GM19035 (cell line): ENCODE data around the gene ING4.

Experiments
- ATAC-seq: cut with Tn5 transposase; IDR thresholded peaks from one replicate; pipeline ENCODE4 v1.9.1; 2021; ENCODE audit not compliant: unreplicated experiment

The ING4 gene

GRCh38 chr12:6688543-6688998, 25.7 kb upstream of the ING4 start:
- ATAC-seq = no peak

DNA sequence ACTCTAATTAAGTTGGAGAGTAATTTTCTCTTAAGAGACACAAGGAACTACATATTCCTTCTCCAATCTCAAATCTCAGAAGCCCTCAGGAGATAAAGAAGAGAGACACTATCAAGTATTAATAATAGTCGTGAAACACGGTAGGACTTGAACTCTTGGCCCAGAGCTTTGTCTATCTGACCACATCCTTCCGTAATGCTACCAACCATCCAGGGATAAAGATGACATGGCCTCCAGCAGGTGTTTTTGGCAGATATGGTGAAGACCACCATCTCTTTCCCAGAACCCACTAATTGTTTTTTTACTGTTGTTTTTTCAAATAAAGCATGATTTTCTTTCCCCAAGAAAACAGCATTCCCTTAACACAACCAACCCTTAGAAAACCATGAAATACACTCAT, 22.9 kb upstream of the ING4 start:
- ATAC-seq = no peak

DNA sequence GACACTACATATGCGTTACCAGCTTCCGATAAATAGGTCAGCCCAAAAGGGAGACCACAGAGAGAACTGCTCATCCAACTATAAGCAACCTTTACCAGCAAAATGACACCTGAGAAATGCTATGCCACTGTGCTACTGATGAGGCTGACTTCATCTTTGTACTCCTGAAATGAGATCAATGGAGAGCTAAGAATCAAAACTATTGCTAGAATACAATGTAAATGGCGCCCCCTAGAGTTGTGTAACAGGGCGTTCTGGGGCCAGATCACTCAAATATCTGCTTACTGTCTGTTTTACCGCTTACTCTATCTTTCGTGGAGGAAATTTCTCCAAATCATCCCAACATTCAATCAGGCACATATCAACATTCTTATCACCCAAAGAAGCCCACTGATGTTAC, 21.7 kb upstream of the ING4 start:
- no peak for ATAC-seq

DNA sequence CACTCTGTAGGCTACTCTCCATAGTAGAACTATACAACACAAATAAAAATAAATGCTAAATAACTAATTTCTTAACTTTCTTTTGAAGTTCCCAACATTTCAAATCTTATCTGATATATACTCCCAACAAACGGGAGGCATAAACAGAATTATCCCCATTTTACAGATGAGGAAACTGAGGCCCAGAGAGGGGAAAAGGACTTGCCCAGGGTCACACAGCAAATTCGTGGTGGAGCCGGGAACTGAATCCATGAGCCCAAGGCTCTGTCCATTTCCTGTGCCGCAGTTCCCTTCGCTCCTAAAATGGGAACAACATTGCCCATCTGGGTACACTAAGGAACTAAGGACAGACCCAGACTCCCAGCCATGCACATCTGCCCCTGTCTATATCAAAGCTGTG, 14.0 kb upstream of the ING4 start:
- no peak for ATAC-seq

- ATAC-seq = no peak
Observed at GRCh38 chr12:6672143-6672542, 9.2 kb upstream of the ING4 start.

DNA sequence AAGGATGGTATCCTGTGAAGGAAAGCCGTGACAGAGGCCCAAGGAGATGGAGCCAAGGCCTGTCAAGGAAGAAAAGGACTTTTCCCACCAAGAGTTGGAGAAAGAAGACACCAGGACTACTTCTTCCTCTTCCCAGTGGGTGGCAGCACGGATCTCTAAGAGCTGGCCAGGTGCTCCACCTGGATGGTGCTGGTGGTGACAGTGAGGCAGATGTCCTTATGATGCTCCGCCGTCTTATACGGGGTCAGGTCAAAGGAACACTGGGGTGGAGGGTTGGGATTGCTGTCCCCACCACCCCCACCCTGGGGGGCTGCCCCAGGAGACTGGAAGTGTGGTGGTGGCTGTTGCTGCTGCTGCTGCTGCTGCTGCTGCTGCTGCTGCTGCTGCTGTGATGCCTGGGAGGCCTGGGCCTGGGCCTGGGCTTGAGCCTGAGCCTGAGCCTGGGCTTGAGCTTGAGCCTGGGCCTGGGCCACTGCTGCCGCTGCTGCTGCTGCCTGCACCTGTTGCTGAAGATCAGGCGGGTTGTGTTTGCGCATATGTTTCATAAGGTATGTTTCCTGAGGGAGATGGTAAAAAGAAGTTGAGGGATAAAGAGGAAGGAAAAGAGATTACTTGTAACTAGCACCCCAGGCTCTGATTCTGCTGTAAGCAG, 4.8 kb upstream of the ING4 start:
- ATAC-seq = no peak

DNA sequence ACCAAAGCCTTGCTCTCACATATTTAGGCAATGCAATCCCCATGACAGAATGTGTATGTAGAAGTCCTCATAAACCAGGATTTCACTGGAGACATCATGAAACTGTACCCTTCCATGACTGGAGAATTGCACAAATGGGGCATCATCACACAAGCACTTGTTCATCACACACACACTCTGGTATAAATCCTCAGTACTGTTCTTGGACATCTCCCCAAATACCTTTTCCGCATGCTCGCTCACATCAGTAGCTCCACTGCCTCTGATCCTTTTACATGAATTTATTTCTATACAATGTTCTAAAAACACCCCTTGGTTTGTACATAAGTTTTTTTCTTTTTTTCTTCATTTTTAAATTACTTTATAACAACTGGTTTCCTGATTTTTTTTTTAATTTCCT, 3.3 kb upstream of the ING4 start:
- ATAC-seq = no peak

DNA sequence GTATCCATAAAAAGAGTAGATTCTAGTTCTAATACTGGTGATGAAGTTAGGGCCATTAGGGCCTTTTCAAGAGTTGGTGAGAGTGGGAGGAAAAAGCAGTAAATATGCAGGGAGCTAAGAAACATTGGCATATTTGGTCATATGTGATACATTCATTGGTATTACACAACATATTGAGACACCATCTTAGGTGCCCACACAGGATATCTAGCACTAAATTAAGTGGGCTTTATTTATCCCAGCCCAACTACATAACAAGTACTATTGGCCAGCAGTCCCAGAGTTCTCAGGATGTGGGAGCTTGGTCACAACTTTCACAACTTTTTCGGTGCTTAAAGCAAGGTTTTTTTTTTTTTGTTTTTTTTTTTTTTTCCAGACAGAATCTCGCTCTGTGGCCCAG, 2.0 kb upstream of the ING4 start:
- ATAC-seq = no peak

DNA sequence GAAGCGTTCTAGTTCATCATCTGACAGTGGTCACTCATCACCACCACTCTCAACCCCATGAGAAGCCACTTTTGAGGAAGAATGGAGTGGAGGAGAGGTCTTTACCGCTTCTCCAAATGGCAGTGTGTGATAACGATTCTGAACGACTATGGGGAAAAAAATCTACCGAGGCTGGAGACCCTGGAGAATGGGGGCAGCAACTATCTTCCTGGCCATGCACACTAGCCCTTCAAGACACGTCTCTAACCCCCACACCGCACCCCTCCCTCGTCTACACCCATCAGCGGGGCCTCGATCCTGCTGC, 365 bp downstream of the ING4 start:
- no peak for ATAC-seq

DNA sequence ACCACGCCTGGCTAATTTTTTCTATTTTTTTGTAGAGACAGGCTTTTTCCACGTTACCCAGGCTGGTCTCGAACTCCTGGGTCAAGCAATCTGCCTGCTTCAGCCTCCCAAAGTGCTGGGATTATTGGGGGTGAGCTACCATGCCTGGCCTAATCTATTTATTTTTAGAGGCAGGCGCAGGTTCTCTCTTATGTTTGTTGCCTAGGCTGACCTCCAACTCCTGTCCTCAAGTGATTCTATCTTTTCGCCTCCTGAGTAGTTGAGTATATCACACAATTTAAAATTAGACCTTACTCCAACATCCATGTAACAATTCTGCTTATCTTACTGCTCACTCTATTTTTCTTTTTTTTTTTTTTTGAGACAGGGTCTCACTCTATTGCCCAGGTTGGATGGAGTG, 8.9 kb downstream of the ING4 start:
- no peak for ATAC-seq

- ATAC-seq = no peak
Observed at GRCh38 chr12:6653342-6653741, 9.6 kb downstream of the ING4 start.

DNA sequence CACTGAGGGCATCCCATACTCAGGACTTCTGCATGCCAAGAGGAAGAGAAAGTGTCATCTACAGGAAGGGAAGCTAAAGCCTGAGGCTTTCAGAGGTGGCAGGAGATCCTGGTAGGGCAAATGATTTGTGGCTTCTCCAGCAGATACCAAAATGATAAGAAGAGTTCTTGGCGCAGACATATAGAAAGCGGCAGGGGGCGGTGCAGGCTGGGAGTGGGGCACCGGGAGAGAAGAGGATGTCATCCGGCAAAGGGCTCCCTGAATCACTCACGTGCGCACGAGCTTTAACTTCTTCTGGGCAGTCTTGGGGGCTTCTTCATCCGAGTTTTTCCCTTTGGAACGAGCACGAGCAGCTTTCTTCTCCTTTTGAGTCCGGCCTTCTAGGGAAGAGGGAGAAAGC, 10.5 kb downstream of the ING4 start:
- no peak for ATAC-seq

- no peak for ATAC-seq
Observed at GRCh38 chr12:6650832-6651231, 12.1 kb downstream of the ING4 start.

DNA sequence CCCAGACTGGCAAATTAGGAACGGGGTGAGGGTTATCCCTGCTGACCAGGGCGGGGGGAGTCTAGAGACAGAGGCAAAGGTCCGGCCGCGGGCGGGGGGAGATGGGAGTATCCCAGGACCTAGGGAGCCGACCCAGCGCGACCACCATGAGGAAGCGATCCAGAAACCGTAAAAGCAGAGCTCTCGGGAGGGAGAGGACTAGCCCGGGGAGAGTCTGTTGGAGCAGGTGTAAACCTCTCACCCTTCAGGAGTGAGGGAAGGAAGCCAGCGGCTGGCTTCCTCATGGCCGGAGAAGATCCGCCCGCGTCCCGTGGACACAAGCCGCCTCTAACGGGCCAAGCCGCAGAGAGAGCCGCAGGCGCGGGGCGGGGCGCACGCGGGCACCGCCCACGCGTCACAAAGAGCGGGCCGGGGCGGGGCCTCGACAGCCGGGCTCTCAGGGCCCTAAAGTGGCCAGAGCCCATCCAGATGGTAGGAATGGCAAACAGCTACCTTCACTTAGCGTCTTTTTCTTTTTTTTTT, 15.8 kb downstream of the ING4 start, which contains the start of gene ACRBP:
Gene ACRBP, minus strand, starts transcription at position 350 of the 522 bp plus-strand sequence. Its CDS starts 66 bp downstream, at position 284.
- no peak for ATAC-seq

GRCh38 chr12:6646276-6647082, 16.4 kb downstream of the ING4 start:
- ATAC-seq = no peak

DNA sequence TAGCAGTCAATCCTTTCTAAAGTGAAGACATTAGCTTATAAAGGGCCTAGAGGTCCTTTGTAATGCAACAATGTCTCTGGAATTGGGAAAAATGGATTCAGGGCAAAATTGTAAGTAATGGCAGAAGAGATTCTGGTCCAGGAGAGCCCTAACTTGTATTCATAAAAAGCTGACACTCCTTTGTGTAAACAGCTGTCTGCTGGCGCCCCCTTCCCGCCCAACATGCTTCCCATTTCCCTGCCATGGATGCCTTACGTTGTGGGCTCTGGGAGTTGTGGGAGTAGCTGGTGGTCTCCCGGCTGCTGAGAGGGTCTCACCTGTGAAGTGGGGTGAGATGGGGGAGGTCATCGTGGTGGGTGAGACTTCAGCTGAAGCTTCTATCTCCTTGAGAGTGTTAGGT, 18.0 kb downstream of the ING4 start:
- ATAC-seq = no peak

- no peak for ATAC-seq
Observed at GRCh38 chr12:6644257-6644596, 18.7 kb downstream of the ING4 start.

DNA sequence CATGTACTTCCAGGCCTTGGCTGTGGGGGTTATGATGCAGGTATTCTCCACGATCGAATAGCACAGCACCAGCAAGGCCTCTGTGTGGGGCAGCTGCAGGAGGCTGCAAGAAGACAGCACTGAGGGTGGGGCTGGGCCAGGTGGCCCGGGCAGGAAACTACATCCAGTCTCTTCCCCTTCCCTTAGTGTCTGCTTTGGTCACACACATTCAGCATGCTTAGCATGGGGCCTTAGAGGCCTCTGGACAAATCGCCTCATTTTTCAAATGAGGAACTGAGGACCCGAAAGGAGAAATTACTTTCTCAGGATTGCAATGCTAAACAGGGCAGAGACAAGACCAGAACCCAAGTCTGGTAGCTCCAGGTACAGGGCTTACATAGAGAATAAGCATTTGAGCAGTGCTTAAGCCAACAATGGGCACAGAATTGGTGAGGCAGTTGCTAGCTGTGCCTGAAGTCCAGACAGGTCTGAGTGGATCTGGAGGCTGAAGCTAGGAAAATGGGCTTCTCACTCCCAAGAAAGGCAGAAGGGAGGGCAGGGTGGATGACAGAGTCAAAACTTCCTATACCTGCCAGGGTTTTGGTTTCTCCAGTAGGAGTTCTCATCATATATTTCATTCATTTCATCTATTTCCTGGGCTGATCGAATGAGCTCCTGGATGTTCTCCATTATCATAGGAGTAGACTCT, 19.2 kb downstream of the ING4 start:
- ATAC-seq = no peak

GRCh38 chr12:6641131-6641530, 21.8 kb downstream of the ING4 start:
- no peak for ATAC-seq

DNA sequence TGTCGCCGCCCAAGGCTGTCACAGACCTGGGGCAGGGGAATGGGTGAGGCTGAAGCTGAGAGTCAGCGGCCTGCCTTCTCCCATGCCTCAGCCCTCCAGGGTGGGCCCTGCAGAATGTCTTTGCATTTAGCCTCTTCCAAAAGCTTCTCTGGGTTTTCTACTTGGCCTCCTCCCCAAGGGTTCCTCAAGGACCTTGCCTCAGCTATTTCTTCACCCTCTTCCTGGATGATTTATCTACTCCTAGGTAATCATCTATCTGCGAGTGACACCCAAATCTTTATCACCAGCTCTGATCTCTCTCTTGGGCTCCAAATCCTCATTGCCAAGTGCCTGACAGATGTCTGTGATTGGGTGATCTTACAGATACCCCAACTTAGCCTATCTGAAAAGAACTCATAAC, 22.4 kb downstream of the ING4 start:
- no peak for ATAC-seq

DNA sequence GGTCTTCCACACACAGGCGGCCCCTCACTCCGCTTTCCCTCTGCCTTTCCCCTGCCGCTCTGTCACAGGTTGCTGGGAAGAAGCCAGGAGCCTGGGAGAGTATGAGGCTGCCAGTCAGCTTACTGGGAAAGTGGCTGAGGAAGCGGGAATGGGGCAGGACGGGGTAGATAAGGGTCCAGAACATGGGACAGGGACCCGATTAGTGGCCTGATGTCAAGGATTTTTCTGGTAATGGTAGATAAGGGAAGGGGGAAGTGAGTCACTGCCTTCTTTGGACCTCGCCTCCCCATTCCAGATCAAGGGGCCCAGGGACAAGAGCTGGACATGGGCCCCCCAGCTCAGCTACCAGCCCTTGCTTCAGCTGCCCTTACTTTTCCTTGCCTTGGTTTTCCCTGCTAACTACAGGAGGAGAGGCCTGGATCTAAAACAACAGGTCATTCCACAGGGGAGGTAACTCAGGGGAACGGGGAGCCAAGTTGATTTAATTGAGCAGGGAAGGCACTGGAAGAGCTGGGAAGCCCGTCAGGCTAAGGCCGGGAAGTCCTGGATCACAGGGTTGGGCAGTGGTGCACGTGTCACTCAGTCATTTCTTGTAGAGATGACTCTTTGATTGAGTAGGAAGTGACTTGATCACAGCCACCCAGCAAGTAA, 23.6 kb downstream of the ING4 start:
- no peak for ATAC-seq

DNA sequence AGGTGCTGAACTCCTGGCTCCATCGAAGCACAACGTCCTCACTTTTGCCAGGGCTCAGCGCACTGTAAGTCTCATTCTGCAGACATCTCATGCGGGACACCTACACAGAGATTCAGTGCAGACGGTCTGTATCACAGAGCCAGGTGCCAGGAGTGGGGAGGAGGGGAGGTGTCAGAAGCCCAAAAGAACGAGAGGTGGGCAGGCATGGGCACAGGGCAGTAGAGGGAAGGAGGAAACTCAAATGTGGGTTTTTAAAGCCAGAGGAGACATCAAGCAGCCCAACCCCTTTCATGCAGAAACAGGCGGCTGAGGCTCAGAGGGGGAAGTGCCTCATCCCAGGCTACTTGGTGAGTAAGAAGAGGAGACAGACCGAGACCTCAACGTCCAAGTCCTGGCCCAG, 24.6 kb downstream of the ING4 start:
- no peak for ATAC-seq
